NCI-H510A (cell line): ENCODE data around the gene HIVEP3.
A peak's percentile ranks its signal among the peaks of the same experiment; 100 is the strongest.

ENCODE experiments used
- DNase-seq: peaks from one replicate; lab custom pipeline; 2025; lab: John Stamatoyannopoulos, UW

Gene HIVEP3

DNA sequence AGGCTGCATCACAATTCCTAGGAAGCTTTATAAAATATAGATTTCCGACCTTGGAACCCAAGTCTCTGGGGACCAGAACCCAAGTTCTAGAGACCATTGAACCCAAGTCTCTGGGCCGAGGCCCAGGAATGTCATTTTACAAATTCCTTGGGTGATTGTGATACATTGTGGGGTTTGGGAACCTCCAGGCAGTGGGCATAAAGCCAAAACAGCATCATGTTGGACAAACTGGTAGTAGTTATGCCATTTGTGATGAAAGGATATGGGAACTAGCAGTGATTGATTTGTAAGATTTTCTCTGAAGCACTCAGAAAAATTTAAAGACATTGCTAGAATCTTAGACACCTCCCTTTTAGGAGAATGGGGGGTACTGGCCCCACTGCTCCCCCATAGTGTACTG, 160.2 kb downstream of the HIVEP3 start:
- no peak for DNase-seq

DNA sequence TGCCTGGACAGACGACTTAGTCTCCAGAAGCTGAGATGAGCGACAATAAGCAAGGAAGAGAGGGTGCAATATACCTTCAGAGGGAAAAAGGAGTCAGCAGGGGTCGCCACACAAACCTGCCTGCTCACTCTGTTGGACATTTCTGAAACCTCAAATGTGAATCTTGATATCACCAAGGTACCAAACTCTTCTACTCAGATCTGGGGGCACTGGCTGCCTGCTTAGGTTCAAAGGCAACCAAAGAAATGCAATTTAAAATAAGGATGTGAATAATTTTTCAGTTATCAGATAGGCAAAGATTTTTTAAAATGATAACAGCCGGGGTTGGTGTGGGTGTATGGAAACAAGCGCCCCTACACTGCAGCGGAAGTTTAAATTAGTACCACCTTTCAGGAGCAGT, 164.2 kb downstream of the HIVEP3 start:
- DNase-seq: no peak

DNA sequence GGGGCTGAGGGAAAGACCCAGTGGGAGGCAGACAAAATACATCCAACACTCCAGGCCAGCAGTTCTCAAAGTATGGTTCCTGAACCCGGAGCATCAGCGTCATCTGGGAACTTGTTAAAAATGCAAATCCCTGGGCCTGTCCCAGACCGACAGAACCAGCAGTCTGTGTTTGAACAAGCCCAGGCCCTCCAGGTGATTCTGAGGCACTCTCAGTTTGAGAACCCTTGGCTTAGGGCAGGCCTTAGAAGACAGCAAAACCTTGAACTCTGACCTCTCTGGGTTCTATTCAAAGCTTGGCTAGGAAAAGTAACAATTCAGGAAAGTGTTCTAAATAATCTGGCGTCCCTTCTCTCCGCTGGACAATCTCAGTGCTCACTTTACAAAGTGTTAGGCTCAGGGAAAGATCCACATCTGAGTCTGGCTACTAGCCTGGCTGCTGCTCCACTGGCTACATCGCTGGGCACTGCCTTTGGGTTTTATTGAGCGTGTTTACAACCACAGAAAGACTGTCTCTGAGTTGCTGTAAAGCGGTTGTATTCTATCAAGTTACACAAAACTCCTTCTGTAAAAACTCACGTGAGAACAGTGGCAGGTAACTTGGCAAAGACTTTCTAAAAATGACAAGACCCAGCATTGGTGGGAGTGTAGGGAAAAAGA, 166.1 kb downstream of the HIVEP3 start:
- no peak for DNase-seq

DNA sequence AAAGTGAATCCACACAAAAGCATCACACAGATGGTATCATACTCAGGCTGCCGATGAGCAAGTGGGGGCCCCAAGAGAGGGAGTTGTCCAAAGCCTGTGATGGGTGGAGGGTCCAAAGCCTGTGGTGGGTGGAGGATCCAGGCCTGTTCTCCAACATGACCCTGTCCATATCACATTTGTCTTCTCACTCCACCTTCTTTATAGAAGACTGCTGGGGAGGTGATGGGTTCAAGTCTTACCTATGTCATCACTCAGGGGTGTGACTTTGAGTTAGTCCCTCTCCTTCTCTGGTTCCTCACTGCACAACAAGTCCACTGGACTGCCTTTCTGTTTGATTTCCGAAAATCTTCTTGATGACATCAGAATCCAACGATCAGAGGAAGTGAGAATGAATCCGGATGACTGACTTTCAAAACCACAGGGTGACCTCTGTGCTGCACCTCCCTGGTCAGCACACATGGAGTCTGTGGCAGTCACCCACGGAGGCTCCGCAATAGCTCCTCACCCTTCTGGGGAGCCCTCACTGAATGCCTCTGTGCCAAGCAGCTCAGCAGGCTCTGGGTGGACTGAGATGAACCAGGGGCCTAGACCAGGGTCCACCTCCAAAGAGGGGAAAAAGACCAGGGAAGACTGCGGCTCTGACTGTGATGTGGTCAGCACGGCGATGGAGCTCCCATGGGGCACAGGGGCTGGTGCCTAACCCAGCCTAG, 166.8 kb downstream of the HIVEP3 start:
- DNase-seq: no peak

DNA sequence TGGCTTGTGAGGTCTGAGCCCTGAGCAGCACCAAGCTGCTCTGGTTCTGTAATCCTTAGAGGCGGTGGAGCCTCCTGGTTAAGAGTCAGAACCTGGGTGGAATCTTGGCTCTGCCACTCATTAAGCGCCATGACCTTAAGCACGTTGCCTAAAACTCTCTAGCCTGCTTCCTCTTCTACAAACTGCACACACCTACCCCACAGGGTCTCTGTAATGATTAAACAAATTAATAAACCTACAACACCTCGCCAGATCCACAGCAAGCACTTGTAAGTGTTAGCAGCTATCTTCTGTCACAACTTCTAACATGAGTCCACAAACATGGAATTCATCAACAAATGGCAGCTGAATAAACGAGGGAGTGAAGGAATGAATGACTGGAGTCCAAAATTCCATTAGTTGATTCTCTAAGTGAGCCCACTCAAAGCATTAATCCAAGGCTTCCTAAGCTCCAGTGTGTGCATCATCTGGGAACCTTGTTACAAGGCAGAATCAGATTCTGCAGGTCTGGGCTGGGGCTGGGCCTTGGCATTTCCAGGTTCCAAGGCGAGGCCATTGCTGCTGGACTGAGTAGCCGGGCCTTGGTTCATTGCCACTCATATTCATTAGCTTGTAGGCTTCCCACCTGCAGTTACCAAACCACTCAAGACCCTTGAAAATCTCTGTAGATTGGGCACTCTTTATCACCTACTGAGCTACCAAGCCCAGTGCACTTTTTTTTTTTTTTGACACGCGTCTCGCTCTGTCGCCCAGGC, 168.6 kb downstream of the HIVEP3 start:
- no peak for DNase-seq

DNA sequence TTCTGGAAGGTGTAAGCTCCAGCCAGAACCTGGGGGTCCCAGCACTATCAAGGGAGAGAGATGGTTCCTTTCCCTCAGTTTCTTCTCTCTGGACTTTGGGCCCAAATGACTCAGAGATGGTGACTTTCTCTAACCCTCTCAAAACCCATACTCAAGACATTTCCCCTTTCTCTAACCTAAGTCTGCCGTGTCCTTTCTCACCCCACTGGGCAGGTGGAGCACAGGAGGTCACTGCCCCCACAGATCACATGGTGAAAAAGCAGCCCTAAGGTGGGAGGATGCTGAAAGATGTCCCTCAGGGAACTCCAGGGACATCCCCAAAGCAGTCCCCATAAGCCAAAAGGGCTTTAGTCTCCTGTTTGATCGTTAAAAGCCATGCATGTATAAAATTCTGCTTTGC, 173.7 kb downstream of the HIVEP3 start:
- DNase-seq: no peak

DNA sequence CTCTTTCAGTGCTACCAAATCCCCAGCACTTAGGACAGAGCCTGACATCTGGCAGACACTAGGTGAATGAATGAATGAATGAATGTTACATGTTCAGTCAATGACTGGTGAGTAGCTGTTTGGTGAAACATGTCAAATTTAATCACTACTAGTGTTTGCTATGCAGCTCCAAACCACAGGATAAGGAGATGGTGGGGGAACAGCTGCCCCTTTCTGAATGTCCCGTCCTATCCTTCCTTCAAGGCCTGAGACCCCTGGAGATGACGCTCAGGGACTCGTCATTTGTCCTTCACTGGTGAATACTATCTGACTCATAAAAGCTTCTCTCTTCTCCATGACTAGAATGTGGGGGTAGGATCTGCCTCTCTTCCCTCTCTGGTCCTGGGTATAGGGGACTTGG, 175.4 kb downstream of the HIVEP3 start:
- no peak for DNase-seq

DNA sequence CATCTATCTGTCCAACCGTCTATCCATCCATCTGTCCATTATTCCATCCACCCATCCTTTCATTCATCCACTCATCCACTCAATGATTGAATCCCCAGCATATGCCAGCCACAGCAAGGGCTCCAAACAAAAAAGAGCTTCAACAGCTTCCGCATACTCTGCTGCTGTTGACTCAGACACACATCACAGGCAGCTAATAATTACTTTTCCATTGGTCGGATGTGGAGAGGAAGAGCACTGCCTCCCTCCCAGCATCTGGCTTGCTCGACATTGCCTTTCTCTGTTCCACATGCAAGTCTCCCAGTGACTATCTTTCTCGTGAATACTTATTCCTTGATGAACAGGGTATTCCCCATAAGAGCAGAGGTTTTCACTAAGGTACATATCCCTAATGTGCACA, 176.5 kb downstream of the HIVEP3 start:
- DNase-seq: peak; percentile 73

DNA sequence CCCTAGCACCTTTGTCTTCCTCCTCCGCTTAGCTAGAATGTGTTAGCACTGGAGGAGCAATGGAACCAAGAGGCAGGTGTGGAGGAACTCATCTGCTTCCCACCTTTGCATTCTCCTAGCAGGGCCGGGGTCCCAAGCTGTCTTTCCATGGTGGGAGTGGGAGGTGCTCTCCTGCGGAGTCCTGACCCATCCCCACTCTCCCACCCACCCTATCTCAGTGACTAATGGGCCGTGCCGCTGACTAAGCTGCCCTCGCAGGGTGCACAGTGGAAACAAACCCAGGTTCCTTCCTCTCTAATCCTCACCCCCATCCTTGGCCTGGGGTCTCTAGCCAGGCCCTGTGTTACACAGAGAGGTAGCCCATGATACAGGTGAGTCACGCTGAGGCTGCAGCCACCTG, 177.5 kb downstream of the HIVEP3 start:
- DNase-seq: no peak

DNA sequence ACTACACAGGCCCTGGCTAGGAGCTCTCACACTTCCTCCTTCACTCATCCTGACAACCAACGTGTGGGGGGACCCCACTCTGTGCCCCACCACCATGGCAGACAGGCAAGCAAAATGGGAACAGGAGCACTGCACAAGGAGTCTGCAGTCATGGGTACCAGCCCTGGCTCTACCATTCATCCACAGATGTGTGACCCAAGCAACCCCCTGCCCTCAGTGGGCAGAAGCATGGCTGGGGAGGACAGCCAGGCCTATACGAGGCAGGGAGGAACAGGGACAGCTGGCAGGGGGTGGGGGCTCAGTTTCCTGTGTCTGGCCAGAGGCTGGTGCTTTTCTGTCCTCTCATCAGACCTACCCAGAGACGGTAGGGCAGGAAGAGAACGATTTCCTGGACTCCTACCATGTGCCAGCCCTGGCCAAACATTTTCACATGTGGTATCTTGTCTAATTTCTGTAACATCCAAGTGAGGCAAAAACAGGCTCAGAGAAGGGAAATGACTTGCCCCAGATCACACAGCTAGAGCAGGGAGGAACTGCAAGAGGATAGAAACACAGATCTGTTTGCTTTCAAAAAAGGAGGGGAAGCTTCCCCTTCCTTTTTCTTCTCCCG, 178.0 kb downstream of the HIVEP3 start:
- no peak for DNase-seq

DNA sequence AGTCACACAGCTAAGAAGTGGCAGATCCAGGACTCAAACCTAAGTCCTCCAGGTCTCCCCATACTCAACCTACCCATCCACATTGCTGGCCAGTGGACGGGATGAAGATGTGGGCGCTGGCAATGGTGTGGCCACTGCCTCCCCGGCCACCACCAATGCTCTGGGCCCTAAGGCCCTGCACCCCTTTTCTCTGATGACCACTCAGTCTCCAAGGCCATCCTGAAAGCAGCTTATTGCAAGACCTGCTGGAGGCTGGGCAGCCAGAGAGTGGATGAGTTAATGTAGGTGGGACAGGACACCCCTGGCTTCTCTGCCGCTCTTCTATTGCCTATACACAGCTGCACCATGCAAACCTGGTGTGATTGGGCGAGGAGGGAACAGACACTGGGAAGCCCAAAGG, 178.7 kb downstream of the HIVEP3 start:
- DNase-seq: no peak

DNA sequence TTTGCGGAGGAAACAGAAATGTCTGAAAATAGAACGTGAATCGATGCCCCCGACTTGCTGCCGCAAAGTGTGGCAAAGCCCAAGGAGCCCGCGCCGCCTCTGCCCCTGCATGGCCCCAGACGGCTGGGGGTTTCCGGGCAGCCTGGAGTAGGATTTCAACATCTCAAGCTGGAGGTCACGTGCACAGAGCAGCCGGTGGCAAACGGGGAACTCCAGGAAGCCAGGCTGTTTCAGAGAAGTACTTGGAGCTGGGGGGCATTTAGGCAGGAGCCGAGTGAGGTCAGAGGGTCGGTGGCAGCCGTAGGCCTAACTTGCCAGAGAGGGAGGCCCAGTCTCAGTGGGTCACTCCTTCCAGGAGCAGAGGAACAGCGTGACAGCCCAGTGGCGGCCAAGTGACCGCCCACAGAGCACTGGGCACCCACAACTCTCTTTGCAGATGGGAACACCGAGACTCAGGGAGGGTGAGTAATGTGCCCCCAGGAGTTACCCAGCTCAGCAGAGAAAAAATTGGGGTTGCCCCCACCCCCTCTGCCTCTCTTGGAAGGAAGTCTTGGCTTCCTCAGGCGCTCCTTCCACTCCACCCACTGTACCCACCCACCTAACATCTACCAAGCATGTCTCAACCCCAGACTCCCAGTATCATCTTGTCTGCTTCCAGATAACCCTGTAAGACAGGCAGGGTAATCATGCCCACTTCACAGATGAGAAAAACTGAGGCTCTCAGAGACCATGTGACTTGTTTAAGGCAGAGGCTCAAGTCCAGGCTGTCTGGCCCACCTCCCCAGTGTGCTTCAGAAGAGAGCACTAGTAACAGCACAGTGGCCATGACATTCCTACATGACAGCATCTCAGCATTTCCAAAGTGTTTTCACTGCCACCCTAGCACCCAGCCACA, 179.4 kb downstream of the HIVEP3 start:
- DNase-seq: peak; percentile 65

DNA sequence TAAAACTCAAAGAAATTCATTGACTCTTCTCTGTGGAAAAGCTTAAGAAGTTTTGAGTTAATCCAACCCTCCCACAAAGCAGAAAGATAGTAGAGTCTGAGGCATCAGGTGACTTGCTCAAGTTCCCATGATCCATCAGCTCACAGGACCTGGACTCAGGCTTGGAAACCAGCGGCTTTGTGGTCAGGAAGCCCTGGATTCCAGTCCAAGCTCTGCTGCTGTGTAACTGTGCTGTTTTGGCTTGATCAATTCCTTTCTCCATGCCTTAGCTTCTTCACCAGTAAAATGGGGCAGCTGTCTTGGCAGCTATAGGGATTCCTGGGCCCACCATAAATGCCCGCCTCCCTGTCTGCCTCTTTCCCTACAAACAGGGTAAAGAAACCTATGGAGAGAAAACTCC, 180.2 kb downstream of the HIVEP3 start:
- DNase-seq: no peak

DNA sequence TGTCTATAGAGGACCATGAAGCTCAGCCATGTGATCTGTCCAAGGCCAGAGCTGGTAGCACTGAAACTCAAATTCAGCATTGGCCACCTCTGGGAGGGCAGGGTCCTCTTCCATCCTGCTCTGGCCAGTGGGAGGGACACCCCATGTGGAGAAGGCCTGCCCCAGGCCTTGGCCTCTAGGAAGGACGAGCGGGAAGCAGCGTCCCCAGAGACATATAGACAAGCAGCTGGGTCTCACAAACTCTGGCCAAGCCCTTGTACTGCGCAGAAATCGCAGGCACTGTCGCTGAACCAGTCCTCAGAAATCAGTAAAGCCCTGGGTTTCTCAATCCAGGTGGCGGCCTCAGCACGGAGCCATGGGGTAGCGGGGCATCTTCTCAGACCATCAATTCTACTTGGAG, 180.7 kb downstream of the HIVEP3 start:
- no peak for DNase-seq

DNA sequence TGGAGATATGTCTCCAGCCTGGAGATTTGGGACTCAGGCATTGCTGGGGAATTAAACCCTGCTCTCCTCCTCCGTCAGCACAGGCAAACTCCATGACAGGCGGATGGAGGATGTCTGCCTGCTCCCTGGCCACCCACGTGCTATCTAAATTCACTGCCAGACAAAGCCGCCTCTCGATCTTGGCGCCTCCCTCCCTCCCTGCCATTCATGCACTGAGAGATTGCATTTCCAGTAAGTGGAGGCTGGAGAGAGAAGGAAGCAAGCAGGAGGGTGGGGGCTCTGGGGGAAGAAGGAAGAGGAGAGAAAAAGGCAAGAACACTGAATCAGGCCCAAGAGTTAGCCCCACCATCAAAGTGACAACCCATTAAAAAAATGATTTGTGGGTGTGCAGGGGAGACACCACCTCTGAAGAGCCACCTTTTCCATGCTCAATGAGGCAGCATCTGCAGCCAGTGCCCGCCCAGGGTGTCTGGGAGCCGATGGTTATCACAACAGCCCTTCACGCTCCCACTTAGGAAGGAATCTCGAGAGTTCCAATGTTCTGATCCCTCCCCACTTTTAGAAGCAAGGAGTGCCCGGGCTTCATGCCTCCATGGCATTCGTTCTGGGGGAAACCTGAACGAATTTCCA, 183.0 kb downstream of the HIVEP3 start:
- DNase-seq: peak; percentile 16

DNA sequence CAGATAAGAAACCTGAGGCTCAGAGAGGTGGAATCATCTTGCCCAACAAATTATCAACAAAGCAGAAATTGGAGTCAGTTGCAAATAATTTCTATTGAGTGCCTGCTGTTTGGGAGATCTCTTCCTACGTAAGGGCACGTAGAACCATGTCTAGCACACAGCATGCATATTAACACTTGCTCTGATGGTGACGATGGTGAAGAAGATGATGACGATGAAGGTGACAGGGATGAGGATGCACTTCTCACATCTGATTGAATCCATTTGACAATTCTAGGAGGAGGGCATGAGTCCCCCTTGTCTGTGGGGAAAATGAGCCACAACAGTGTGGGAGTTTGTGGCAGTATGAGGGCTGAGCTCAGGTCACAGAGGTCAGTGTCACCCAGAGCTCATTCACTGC, 183.6 kb downstream of the HIVEP3 start:
- DNase-seq: no peak

DNA sequence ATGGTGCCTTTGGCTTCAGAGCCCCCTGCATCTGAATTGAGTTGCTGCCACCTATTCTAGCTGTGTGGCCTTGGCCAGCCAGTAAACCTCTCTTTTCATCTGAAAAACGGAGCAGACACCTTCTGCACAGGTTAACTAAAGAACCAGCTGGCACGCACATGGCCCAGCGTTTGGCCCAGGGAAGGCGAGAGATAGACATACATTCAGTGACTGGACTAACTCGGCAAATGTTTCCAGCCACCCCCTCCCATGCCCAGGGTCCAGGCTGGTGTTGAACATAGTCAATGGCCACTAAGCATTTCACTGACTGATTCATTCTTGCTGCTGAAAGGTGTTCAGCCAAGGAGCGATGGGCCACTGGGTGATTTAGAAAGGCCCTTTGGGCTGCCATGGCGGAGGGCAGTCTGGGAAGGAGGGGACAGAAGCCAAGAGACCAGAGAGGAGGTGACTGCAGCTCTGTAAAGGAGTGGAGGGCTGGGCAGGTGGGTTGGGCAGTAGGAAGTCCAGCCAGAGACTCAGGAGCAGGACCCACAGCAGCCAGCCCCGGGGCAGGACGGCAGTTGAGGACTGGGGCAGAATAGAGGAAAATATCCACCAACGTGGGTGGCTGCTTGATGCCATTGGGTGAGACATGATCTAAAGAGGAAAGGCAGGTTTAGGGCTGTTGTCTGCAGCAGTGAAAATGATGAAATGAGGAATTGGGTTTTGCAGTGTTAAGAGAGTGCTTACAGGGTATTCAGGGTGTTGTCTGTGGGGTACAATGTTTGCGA, 184.3 kb downstream of the HIVEP3 start:
- DNase-seq: no peak

DNA sequence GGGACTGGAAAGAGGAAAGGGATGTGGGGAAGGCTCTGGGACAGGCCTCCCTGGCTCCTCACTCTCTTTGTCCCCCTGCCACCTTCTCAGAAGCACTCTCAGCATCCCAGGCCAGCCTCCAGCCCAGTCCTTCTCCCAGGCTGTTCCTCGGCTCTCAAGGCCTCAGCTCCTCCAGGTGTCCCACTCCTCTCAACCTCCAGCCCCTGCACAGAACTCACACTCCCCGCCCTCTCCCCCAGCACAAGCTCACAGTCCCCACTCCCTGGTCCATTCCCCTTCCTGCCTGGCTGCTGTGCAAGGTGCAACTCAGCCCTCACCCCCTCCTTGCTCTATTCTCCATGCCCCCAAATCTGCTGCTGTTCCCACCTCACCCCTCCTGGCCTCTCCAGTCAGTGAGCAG, 185.0 kb downstream of the HIVEP3 start:
- DNase-seq: no peak

DNA sequence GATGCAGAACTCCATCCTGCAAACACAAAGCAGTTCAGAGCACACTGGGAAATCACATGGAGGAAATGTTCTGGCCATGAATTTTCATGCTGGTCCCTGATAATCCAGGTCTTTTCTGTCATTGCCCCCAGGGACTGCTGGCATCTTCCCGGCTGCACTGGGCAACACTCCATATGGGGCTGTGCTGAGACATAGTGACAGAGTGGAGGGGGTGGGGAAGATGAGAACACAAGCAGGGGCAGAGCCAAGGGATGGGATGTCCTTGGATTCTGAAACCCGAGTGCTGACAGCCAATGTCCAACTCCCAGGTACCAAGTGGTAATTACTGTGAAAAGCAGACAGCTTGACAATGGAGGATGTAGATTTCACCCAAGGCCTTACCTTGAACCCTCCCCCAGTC, 185.7 kb downstream of the HIVEP3 start:
- DNase-seq: no peak

DNA sequence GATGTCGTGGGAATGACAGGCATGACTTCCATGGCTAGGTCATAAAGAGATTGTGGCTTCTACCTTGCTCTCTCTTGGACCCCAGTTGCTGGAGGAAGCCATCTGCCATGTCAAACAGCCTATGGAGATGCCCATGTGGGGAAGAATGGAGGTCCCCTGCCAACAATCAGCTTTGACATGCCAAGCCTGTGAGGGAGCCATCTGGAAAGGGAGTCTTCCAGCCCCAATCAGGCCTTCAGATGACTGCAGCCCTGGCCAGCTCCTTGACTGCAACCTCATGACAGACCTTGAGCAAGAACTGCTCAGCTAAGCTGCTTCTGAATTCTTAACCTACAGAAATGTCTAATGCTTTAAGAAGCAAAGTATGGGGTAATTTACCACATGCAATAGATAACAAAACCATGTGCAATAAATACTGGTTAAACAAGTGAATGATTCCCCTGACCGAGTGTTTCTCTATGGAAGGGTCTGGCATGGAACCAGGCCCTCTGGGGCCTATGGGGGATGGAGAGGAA, 187.1 kb downstream of the HIVEP3 start:
- no peak for DNase-seq
